Measurements from ENCODE around the gene LRRC28. TPM values are rescaled to one million over a fixed set of nuclear protein-coding genes. Genes with fewer than 3 reads are reported as not detected.

LRRC28 gene
- total RNA-seq, 1 donor from 2014 or later: 22.9 TPM

DNA sequence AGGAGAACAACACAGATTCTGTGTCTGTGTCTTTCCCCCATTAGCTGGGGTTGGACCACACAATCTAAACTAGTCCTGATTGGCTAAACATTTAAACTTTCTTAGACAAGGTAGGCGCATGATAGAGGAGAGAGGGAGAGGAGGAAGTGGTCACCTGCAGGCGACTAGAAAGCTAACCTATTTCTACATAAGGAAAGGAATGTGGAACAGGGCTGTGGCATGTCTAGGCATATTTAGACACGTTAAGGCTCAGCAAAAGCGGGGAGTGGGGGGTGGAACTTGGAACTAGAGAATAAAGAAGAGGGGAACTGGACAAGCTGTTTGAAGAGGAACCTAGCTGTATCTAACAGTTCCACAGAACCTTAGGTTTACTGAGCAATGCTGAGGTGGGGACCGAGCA is 12.8 kb downstream of the LRRC28 start:
- no peak overlapping the region for H3K27ac ChIP-seq (replicated peaks)
- DNase-seq: no peak
- no peaks in the 10 kb centered on the region for H3K4me1 ChIP-seq
- no peaks in the 10 kb centered on the region for H3K9me3 ChIP-seq (replicated peaks)
- peaks cover 16% of the 10 kb centered on the region for H3K36me3 ChIP-seq
- H3K27me3 ChIP-seq (ENCODE audit: low read depth): no peaks in the 10 kb centered on the region
- H3K4me3 ChIP-seq: no peak overlapping the region
- TF ChIP-seq, protein P1, sequence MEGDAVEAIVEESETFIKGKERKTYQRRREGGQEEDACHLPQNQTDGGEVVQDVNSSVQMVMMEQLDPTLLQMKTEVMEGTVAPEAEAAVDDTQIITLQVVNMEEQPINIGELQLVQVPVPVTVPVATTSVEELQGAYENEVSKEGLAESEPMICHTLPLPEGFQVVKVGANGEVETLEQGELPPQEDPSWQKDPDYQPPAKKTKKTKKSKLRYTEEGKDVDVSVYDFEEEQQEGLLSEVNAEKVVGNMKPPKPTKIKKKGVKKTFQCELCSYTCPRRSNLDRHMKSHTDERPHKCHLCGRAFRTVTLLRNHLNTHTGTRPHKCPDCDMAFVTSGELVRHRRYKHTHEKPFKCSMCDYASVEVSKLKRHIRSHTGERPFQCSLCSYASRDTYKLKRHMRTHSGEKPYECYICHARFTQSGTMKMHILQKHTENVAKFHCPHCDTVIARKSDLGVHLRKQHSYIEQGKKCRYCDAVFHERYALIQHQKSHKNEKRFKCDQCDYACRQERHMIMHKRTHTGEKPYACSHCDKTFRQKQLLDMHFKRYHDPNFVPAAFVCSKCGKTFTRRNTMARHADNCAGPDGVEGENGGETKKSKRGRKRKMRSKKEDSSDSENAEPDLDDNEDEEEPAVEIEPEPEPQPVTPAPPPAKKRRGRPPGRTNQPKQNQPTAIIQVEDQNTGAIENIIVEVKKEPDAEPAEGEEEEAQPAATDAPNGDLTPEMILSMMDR (IDR thresholded peaks at IDR 0.05; ENCODE audit: borderline replicate concordance): no peak
- intact Hi-C loops (cut with micrococcal nuclease): no loop called here

DNA sequence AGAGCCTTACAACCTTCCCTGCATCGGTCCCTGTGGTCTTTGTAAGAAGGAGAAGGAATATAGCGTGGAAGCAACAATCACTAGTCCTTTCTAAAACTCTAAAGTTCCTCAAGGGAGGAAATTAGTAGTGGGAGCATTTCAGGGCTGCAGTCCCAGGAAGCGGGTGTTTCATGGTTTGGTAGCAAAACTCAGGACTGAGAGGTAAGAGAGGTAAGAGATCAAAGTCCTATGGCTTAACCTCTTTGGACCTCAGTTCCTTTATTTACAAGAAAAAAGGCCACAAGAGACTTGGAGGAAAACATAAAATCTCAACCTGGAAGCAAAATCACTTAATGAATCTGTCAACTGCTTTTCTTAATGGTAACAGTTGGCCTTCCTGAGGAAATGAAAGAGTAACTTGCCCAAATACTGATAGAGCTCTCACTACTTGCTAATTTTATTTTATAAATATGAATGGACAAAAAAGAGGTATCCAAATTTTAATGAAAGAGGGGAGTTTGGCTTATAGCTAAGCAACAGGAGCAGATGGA is 14.3 kb downstream of the LRRC28 start:
- intact Hi-C loops (cut with micrococcal nuclease): no loop called here
- TF ChIP-seq, protein P1 (IDR thresholded peaks at IDR 0.05; ENCODE audit: borderline replicate concordance): no peak
- no peak overlapping the region for H3K27ac ChIP-seq (replicated peaks)
- H3K4me1 ChIP-seq: no peaks in the 10 kb centered on the region
- H3K27me3 ChIP-seq (ENCODE audit: low read depth): no peaks in the 10 kb centered on the region
- H3K4me3 ChIP-seq: no peak overlapping the region
- no peaks in the 10 kb centered on the region for H3K9me3 ChIP-seq (replicated peaks)
- DNase-seq: no peak
- H3K36me3 ChIP-seq: peaks cover 16% of the 10 kb centered on the region

DNA sequence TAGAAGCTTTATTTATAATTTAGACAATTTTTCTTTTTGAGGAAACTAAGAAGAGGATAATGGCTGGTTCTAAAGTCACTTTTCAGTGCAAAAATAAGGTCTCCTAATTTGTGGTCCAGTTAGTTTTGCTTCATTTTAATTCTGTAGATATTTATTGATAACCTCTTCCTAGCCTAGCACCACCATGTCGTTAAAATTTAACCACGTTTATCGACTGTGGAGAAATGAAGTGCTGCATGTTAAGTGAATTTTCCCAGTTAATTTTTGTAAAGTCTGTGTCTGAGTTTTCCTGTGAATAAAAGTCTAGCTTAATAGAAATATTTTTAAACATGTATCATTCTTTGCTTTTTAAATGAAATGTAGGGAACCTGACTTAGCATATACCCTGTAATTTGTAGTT is 16.7 kb downstream of the LRRC28 start:
- Histone ChIP-seq H3K27me3 (ENCODE audit: low read depth) (no peaks in the 10 kb centered on the region), H3K9me3 (replicated peaks) (no peaks in the 10 kb centered on the region), H3K4me3 (no peak overlapping the region), H3K4me1 (no peaks in the 10 kb centered on the region), H3K27ac (replicated peaks) (no peak overlapping the region), H3K36me3 (no peaks in the 10 kb centered on the region)
- TF ChIP-seq, protein P1 (IDR thresholded peaks at IDR 0.05; ENCODE audit: borderline replicate concordance): no peak
- DNase-seq: no peak
- intact Hi-C loops (cut with micrococcal nuclease): no loop called here

DNA sequence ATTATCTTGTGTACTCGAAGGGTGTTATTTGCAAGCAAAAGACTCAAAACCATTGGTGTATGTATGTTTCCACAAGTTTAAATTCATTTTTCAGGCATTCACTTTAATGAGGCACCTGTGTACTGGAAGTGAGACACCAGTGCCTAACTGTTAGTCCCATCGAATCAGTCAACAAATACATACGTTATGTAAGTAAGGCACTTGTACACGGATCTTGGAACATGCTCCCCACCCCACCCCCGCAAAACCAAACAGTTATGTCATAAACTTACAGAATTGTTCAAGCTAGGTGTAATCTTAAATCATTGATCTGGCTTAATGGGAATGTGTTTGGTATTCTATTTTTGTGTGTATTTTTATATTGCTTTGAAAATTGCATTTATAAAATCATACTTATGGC is 17.1 kb downstream of the LRRC28 start:
- DNase-seq: no peak
- no peaks in the 10 kb centered on the region for H3K27me3 ChIP-seq (ENCODE audit: low read depth)
- no peak overlapping the region for H3K4me3 ChIP-seq
- no peaks in the 10 kb centered on the region for H3K9me3 ChIP-seq (replicated peaks)
- no peak overlapping the region for H3K27ac ChIP-seq (replicated peaks)
- intact Hi-C loops (cut with micrococcal nuclease): no loop called here
- H3K36me3 ChIP-seq: no peaks in the 10 kb centered on the region
- H3K4me1 ChIP-seq: peaks cover 4% of the 10 kb centered on the region
- TF ChIP-seq, protein P1 (IDR thresholded peaks at IDR 0.05; ENCODE audit: borderline replicate concordance): no peak

DNA sequence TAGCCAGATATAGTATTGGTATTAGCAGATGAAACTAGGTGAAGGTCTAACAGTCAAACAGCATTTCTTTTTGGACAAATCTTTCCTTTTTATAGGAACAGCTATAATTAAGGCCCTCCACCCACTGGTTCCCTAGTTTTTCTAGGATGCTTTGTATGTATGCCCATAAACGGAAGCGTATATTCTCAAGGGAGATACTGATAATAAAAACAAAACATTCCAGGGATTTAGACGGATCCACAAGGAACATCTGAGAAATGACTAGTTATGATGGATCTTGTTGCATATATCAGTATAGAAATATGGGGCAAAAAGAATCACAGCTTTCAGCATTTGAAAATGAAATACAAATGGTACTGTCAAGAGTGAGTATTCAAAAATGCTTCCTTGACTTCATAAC is 22.5 kb downstream of the LRRC28 start:
- intact Hi-C loops (cut with micrococcal nuclease): no loop called here

More for the DNA sequence above, 22.5 kb downstream of the LRRC28 start:
- TF ChIP-seq, protein P1 (IDR thresholded peaks at IDR 0.05; ENCODE audit: borderline replicate concordance): no peak
- Histone ChIP-seq H3K4me1 (peaks cover 11% of the 10 kb centered on the region), H3K27ac (replicated peaks) (peak overlapping the region; percentile 5), H3K27me3 (ENCODE audit: low read depth) (no peaks in the 10 kb centered on the region), H3K4me3 (no peak overlapping the region), H3K9me3 (replicated peaks) (no peaks in the 10 kb centered on the region), H3K36me3 (peaks cover 7% of the 10 kb centered on the region)
- DNase-seq: no peak

Data from left ventricle myocardium inferior (tissue), 1 donor.